Amygdala (tissue), 56 donors: Measurements from ENCODE around the gene PACS1.

ENCODE experiments used
- DNase-seq, 56 donors: peaks; one replicate each; lab custom pipeline; 2025; lab: John Stamatoyannopoulos, UW

Gene PACS1

GRCh38 chr11:66130978-66131377 lies 60.9 kb downstream of the PACS1 start:
- no peak for DNase-seq

DNA sequence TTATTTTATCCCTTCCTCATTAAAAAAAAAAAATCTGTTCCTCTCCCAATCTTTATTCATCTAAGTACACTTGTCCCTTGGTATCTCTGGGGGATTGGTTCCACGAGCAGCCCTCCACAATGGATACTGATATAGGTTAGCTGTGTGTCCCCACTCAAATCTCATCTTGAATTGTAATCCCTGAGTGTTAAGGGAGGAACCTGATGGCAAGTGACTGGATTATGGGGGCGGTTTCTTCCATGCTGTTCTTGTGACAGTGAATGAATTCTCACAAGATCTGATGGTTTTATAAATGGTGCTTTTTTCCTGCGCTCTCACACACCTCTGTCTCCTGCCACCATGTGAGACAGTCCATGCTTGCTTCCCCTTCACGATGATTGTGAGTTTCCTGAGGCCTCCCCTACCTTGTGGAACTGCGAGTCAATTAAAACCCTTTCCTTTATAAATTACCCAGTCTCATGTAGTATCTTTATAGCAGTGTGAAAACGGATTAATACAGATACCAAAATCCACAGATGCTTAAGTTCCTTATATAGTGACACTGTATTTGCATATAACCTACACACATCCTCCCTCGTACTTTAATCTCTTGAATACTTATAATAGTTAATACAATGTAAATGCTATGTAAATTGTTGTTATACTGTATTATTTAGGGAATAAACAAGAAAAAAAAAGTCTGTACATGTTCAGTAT lies 62.0 kb downstream of the PACS1 start:
- DNase-seq = no peak

DNA sequence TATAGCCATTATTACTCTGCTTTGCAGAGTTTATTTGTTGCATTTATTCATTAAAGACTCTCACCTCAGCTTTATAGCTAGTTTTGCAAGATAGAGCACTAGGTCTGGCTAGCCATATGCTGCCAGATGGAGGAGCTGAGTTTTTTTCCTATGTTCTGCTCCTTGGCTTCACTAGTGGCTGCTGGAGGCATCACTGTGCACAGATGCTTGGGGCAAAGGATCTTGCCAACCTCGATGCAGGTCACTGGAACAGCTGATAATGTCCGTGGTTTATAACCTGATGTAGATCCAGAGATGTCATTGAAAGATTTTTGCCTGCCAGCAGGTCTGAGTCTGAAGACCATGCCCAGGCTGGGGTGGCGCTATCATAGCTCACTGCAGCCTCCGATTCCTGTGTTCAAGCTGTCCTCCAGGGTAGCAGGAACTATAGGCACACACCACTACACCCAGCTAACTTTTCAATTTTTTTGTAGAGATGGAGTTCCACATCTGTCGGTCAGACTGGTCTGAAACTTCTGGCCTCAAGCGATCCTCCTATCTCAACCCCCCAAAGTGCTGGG lies 63.2 kb downstream of the PACS1 start:
- DNase-seq = no peak

DNA sequence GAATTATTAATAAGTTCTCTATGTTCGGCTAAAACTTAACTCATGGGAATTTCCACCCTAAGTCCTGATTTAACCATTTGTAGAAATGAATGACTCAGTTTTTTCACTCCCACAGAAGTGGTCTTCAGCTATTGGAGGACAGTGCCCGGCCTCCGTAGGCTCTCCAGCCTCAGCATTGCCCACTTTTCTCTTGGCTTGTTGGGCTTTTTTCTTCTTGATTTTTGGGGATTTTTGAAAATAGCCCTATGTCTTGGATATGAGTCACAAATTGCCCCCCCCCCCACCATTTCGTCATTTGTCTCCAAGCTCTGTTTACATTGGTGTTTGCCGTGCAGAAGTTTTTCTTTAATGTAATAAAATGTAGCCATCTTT lies 66.7 kb downstream of the PACS1 start:
- DNase-seq = no peak

DNA sequence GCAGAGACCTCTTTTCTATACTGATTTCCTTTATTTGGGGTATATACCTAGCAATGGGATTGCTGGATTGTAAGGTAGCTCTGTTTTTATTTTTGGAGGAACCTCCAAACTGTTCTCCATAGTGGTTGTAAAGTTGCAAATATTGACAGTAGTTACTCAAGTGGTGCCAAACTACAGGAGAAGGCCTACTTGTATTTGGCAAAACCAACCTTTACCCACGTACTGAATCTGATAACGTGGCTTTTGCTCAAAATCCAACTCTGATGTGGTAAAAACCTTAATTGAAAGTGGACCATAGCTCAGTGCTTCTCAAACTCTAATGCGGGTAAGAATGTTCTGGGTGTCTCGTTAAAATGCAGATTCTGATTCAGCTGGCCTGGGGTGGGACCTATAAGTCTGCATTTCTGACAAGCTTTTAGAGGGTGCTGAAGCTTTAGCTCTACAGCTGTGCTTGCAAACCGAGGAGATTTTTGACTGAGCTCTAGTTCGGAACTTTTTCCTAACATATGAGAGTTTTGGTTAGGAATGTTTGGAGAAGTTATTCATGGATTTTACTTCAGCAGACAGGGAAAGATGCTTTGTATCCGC lies 69.8 kb downstream of the PACS1 start:
- DNase-seq = no peak

DNA sequence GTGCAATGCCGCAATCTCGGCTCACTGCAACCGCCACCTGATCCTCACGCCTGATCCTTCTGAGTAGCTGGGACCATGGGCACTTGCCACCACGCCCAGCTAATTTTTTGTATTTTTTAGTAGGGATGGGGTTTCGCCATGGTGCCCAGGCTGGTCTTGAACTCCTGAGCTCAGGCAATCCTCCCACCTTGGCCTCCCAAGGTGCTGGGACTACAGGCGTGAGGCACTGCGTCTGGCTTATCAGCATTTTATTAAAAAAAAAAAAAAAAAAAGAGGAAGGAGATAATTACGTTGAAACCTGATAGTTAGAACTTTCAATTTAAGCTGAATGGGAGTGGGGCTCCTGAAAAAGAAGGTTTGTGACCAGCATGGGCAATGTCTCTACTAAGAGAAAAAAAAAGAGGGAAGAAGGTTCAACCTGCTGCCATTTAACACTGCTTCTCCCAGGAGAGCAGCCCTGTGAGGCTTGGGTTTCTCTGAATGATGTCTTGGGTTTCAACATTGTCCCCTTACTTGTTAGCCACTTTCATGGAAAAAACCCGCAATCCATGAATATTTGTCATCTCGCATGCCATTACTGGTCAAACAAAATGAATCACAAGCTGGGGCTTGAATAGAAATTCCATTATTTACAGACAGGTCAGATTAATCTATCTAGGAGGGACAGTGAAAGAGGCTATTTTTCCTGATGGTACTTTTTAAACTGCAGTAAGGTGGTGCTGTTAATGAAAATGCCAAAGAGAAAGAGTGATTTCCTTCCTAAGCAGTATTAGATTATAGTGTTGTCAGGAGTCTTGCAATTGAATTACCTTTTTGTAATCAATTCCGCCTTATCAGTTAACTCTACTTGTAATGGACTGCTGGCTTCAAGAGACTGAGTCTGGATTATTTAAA lies 72.5 kb downstream of the PACS1 start:
- no peak for DNase-seq

GRCh38 chr11:66143264-66143566 lies 73.1 kb downstream of the PACS1 start:
- DNase-seq = no peak

GRCh38 chr11:66143996-66144678 lies 74.1 kb downstream of the PACS1 start:
- no peak for DNase-seq

GRCh38 chr11:66146074-66146473 lies 76.0 kb downstream of the PACS1 start:
- no peak for DNase-seq

DNA sequence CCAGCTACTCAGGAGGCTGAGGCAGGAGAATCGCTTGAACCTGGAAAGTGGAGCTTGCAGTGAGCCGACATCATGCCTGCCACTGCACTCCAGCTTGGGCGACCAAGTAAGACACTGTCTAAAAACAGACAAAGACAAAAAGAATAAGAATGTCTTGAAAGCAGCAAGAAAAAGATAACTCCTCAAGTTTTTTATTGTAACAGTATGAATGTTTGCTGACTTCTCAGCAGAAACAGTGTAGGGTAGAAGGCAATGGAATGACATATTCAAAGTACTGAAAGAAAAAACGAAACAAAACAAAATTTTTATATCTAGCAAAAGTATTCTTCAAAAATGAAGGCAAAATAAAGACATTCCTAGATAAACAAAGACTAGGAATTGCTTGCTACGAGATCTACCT lies 76.9 kb downstream of the PACS1 start:
- DNase-seq = no peak

- DNase-seq = no peak
These were observed 80.1 kb downstream of the PACS1 start for GRCh38 chr11:66150140-66150539.

GRCh38 chr11:66150725-66151124 lies 80.7 kb downstream of the PACS1 start:
- no peak for DNase-seq

DNA sequence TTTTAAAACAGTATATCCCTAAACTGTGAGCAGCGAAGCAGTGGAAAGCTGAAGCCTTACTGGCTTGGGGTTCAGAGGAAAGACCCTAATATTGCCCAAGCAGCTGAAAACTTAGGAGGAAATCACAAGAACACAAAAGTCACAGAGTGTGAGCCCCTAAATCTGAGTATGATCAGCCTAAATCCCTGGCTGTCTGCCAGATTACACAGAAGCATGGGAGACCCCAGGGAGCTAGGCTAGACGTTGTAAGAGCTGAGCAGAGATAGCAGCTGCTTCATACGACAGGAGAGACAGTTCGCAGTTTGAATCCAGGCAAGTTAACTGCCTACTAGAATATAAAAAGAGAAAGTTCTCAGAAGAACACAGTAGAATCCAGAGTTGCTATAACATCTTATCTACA lies 81.2 kb downstream of the PACS1 start:
- no peak for DNase-seq

DNA sequence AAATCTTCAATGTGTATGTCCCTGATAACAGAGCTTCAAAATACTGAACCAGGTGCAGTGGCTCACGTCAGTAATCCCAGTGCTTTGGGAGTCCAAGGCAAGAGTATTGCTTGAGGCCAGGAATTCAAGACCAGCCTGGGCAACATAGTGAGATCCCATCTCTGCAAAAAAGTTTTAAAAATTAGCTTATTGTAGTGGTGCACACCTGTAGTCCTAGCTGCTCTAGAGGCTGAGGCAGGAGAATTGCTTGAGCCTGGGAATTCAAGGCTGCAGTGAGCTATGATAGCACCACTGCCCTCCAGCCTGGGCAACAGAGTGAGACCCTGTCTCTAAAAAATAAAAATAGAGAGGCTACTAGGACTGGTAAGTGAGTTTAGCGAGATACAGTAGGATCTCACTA lies 84.0 kb downstream of the PACS1 start:
- no peak for DNase-seq

- no peak for DNase-seq
These were observed 85.5 kb downstream of the PACS1 start for GRCh38 chr11:66155387-66156073.

- no peak for DNase-seq
These were observed 87.3 kb downstream of the PACS1 start for GRCh38 chr11:66157182-66157864.

DNA sequence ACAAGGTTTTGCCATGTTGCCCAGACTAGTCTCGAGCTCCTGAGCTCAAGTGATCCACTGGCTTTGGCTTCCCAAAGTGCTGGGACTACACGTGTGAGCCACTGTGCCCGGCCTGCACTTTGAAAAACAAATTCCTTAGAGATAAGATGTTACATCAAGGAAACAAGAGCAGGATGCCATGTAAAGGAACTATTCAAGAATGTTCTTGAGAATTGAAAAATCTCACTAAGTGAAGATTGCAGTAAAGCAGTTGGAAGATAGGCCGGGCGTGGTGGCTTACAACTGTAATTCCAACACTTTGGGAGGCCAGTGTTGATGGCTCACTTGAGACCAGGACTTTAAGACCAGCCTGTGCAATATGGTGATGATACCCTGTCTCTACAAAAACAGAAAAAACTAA lies 88.1 kb downstream of the PACS1 start:
- DNase-seq = no peak

- no peak for DNase-seq
These were observed 89.4 kb downstream of the PACS1 start for GRCh38 chr11:66159324-66159984.

GRCh38 chr11:66160709-66161108 lies 90.6 kb downstream of the PACS1 start:
- no peak for DNase-seq
